ENCODE measurements around the gene NACA.

Gene NACA

DNA sequence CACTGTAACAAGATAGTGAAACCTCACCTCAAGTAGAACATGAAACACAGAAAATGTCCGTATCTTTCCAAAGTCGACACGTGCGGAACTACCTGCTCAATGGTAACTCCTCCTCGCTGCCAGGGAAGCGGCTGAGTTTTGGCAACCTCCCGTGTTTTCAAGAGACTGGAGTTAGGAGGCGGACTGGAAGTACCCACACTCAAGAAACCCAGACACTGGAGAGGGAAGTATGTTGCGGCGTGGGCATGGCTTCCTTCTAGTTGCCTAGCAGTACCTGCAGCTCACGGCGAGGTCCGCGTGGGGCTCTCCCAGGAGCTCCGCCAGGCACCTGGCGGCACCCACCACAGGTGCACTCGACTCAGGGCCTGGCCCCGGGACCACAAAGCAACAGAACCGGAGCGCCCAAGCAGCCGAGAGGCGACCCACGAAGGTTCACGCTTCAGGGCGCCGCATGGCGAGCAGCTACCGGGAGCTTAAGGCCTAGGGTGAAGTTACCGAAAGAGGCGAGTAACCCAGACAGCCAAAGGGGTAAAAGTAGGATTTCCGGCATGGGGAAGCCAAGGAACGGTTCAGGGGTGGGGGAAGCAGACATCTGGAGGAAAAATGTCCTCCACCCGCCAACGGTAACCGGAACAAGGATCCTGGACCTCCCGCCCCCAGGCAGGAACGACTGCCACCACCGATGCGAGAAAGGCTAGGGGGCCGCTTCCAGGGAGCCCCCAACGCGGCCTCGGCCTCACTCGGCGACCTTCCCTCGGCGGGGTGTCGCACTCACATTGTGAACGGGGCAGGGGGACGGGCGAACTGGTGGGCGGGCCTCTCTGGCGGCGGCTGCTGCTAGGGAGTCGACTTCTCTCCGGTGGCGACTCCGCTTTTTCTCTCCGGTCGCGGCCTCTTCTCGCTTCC is 37.6 kb downstream of the NACA start:
- DNase-seq: peak; percentile 58 to 73

DNA sequence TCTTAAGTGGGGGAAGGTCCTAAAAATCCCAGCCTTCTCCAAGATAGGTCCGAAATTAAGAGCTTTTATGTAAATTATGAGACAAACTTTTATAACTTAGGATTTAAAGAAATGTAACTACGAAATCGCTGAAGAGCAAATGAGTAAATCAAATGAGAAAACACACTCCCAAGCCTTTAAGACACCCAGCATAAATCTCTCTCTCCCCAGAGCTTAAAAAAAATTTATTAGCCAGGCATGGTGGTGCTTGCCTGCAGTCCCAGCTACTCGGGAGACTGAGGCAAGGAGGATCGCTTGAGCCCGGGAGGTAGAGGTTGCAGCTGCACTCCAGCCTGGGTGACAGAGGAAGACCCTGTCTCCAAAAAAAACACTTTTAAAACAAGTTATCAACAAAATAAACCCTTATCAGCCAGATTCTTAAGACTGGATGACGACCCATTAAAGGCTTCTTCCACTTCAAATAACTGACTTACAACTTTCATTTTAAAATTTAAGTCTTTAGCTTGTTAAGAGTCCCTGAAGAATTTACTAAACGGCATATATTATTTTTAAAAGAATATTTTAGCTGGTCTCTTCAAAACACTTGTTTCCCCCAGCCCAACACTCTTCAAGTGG is 40.2 kb downstream of the NACA start:
- no peak for DNase-seq

DNA sequence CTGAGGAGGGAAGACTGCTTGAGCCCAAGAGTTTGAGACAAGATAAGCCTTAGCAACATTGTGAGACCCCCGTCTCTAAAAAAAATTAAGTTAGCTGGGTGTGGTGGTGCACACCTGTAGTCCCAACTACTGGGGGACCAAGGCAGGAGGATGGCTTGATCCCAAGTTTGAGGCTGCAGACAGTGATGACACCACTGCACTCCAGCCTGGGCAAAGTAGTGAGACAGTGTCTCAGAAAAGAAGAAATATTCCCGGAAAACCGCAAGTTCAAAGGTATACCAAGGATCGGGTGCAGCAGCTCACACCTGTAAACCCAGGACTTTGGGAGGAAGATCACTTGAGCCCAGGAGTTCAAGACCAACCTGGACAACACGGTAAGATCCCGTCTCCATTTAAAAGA is 42.8 kb downstream of the NACA start:
- DNase-seq: no peak

DNA sequence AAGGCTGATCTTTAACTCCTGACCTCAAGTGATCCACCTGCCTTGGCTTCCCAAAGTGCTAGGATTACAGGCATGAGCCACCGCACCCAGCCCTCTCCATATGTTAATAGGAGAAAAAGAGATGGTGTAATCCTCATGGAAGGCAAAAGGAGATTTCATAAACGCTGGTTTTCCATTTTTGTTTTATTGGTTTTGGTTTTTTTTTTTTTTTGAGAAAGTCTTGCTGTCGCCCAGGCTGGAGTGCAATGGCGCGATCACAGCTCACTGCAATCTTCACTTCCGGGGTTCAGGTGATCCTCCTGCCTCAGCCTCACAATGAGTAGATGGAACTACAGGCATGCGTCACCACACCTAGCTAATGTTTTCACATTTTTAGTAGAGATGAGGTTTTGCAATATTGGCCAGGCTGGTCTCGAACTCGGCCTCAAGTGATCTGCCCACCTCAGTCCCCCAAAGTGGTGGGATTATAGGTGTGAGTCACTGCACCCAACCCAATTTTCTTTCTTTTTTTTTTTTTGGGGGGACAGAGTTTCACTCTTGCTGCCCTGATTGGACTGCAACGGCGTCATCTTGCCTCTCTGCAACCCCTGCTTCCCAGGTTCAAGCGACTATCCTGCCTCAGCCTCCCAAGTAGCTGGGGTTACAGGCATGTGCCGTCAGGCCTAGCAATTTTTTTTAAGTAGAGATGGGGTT is 45.1 kb downstream of the NACA start:
- DNase-seq: no peak

DNA sequence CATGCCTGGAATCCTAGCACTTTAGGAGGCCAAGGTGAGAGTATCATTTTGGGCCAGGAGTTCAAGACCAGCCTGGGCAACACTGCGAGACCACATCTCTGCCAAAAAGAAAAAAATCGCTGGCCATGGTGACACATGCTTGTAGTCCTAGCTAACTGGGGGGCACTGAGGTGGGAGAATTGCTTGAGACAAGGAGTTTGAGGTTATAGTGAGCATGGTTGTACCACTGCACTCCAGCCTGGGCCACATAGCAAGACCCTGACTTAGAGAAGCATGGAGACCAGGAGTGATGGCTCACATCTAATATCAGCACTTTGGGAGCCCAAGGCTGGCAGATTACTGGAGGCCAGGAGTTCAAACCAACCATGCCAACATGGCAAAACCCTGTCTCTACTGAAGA is 46.2 kb downstream of the NACA start:
- DNase-seq: no peak

DNA sequence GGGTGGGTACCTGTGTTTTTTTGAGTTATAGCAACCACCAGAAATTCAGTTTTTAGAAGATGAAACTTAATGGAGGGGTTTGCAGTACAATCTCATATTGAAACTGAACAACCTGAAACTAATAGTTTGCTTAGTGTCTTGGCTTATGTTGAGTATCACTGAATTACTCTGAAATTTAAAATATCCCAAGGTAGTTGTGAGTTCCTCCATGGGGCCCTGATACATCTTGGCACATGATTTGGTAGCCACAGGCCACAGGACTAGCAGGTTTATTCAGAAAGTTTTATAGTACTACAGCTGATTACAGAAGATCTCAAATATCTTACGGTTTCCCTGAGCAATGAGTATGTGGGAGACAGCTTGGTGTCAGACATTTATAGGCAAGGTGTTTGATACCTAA is 47.4 kb downstream of the NACA start:
- no peak for DNase-seq

DNA sequence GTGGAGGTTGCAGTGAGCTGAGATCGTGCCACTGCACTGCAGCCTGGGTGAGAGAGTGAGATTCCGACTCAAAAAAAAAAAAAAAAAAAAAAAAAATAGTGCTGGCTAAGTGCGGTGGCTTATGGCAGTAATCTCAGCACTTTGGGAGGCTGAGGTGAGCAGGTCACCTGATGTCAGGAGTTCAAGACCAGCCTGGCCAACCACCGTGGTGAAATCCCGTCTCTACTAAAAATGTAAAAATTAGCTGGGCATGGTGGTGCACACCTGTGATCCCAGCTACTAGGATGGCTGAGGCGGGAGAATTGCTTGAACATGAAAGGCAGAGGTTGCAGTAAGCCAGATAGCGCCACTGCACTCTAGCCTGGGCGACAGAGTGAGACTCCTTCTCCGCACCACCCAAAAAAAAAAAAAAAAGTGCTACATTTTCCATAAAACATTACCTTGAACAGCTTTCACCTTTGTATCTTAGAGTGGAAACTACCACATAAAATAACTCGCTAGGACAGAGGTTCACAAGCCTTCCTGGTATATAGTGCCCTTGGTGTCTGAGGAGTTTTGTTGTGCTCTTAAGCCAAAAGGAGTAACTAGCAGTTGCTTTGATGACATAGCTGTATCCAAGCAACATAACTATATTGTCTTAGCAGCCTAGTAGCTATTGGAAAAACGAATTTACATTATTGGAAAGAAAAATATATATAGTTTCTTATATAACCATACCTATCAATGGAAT is 48.1 kb downstream of the NACA start:
- DNase-seq: no peak

DNA sequence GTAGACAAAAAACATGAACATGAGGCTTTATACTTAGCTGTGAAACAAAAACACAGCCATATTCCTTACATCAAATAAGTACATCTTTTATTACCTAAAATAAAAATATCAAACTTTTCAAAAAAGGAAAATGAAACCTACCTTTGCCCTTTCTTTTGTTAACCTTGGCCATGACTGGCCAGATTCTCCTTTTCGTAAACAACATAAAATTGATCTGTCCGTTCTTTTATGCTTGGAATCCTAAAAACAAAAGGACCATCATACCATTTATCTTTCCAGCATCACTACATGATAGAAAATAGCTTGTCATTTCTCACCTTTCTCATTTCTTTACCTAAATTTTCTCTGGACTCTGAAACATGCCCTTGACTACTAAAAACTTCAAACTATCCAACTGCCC is 53.5 kb downstream of the NACA start:
- DNase-seq: no peak

DNA sequence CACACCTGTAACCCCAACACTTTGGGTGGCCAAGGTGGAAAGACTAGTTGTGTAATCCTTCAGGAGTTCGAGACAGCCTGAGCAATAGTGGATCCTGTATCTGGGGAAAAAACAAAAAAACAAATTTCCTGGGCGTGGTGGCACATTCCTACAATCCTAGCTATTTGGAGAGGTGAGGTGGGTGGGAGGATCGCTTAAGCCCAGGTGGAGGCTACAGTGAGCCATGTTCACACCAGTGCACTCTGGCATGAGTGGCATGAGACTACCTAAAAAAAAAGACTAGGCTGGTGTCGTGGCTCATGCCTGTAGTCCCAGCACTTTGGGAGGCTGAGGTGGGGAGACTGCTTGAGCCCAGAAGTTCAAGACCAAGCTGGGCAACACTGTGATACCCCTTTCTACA is 54.3 kb downstream of the NACA start:
- DNase-seq: no peak

DNA sequence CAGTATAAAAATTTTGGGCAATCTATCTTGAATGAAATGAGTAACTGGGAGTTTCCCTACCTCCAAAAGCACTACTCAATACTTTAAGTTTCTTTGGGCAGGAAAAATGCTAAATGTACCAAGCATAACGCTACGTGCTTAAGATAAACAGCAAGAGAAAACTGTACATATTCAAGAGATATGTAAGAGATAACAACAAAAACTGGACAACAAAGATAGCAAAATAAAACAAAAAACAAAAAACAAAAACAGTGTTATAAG is 57.0 kb downstream of the NACA start:
- no peak for DNase-seq

All from inflammatory macrophage treated with lipopolysaccharide for 1 hour (primary cell).